GM18873 (cell line): ENCODE results near the gene POLE.

ENCODE experiments used
- ATAC-seq: cut with Tn5 transposase; IDR thresholded peaks from one replicate; pipeline ENCODE4 v1.9.1; 2021; ENCODE audit warnings: mild to moderate bottlenecking, moderate library complexity, moderate number of reproducible peaks; ENCODE audit not compliant: unreplicated experiment, low FRiP score

Gene POLE

DNA sequence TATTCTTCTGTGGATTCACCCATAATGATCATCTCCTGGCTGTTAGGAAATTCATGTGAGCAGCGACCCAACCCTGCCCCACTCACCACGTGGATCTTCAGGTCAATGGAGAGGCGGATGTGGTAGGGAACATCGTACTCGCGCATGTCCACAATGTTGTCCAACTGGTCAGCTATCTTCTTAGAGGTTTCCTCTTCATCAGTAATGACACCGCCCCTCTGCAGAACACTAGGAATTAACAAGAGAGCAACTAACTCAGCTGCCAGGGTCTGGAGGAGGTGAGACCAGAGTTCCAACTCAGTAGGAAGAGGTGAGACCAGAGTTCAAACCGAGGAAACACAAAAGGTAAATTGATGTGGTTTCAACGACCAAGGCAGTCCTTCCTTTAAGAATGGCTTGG lies 9.7 kb downstream of the POLE start:
- no peak for ATAC-seq

- no peak for ATAC-seq
These were observed 11.2 kb downstream of the POLE start for GRCh38 chr12:132675757-132676432.

- no peak for ATAC-seq
These were observed 12.6 kb downstream of the POLE start for GRCh38 chr12:132674561-132674960.

DNA sequence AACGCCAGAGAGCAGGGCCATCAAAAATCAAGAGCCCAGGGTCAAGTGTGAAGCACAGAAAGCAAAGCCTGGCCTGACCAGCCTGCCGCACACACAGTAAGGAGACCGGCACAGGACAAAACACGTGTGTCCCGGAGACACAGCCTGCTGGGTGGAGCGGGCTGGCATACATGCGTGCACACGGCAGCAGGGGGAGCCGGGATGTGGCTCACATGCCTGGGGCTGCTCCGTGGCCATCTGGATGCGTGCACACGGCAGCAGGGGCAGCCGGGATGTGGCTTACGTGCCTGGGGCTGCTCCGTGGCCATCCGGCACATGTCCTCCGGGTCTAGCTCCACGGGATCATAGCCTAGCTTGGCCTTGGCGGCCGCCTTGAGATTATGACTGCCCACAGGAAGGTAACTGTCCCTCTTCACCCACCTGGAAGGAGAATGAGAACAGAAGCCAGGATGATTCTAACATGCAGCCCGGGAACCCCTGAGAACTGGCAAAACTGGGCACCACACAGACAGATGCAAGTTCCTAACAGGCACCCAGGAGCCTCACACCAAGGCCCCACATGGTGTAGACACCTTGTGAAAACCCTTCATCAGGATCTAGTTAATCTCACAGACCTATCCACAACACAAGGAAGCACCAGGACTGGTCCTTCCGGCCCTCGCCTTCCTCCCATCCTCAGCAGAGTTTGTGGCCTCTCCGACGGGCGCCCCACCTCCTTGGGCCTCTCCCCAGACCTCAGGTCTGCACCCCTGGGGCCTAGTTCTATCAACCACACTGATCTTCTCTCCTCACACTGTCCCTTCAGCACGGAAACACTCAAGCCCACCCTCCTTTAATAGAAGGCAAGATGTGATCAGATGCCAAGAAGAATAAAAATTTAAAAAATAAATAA lies 13.6 kb downstream of the POLE start:
- no peak for ATAC-seq

DNA sequence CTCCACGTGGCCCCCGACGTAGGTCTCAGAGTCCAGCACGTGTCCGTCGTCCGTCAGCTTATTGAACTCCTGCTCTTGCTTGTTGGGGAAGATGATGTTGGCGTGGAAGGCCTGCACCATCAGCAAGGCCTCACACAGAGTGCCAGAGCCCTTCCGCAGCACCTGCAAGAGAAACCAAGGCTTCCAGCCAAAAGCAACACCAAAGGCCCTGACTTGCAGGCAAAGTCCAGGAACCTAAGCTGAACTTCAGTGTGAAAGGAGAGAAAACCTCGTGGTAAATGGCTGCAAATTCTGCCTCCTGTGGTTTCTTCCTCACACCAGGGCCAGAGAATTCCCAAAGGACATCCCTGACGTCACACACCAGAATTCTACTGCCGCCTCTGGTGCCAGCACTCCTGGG lies 14.5 kb downstream of the POLE start:
- no peak for ATAC-seq

DNA sequence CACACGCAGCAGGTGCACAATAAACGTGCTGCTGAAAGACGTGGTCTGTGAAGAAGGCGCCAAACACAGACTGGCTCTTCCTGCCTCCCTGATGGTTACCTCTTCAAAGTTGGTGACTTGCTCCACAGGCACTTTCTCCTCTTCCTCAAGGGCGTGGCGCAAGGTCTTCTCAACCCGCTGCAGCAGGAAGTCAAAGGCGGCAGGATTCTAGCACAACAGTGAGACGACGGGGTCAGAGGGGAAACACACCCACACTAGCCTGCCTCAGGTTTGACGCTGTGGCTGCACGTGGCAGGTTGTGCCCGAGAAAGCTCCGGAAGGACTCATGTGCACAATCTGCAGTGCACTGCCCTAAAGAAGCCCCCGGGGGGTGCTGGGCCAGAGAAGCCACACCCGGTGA lies 15.0 kb downstream of the POLE start:
- no peak for ATAC-seq

DNA sequence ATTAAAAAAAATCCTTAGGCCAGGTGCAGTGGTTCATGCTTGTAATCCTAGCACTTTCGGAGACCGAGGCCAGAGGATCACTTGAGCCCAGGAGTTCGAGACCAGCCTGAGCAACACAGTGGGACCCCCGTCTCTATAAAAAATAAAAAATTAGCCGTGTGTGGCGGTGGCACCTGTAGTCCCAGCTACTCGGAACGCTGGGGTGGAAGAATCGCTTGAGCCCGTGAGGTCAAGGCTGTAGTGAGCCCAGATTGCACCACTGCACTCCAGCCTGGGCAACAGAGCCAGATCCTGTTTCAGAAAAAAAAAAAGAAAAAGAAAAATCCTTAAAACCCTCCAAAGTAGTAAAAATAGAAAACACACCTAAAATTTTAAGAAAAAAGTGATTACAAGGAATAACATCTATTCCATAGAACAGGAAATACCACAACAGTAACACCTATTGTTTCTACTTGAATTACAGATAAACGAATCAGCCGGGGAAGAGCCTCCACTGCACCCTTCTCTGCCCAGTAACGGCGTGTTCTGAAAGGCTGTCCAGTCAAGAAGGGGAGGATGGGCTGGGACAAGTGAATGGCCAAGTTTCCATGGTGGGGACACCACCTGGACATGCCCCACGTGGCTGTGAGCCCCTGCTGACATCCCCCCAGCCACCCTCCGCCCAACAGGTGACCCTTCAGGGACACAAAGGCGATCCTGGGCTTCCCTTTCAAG lies 17.8 kb downstream of the POLE start:
- no peak for ATAC-seq

GRCh38 chr12:132668191-132669088 lies 18.7 kb downstream of the POLE start:
- ATAC-seq = no peak

DNA sequence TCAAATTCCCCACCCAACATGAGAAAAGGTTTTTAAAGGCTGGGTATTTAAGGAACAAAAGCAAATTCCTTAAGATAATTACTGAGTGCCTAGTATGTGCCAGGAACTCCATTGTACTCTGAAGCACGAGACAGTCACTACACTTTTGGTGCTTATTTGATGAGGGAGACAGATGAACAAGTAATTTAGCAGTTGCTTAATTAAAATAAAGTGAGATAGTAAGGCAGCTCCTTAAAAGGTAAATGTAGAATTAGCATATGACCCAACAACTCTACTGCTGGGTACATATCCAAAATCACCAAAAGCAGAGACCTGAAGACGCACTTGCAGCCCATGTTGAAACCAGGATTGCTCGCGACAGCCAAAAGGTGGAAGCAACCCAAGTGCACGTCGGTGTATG lies 21.3 kb downstream of the POLE start:
- ATAC-seq = no peak

DNA sequence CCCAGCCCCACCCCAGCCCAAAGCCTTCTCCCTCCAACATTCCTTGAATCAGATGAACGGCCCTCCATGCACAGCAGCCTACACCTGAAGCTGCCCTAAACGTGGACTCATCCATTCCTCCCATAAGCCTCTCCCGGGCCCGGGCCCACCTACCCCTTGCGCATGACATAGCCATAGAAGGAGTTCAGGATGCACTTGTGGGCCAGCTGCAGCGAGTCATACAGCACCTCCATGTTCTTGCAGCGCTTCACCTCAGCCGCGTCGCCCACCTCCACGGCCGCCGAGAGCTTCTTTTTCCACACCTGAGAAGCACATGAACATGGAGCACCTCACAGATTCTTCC lies 22.0 kb downstream of the POLE start:
- ATAC-seq = no peak

DNA sequence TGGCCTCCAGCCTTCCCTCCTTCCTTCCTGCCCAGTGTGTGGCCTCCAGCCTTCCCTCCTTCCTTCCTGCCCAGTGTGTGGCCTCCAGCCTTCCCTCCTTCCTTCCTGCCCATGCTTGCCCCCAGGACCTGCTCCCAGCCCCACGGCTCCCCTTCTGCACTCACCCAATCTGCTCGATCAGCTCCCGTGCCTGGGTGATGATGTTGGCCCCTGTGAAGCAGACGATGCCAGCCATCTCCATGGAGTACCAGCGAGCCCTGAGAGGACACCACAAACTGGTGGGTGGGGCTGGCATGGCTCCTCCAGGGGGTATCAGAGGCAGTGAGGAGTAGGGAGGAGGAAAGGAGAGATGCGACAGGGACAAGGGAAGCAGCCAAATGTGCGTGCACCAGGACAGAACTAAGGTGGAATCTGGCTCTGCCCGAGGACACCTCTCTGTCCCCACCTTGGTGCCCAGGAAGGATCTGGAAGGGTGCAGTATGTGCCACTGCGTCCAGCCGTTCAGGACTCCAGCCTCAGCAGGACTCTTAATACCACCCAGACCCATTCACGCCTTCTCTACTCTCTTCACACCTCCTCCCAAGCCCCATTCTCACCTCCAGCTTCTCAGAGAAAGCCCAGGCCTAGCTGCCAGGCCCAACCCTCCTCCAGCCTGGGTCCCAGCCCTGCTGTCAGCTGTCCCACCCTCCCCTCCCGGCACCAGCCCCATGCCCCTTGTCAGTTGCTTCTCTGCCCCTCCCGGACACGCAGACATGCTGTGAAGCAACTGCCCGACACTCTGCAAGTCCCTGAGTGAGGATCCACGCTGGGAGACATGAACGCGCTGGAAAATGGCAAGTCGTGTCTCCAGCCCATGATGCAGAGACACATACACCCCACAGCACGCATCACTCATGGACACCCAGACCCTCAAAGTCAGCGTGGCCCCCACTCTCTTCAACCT lies 22.7 kb downstream of the POLE start:
- ATAC-seq = no peak

DNA sequence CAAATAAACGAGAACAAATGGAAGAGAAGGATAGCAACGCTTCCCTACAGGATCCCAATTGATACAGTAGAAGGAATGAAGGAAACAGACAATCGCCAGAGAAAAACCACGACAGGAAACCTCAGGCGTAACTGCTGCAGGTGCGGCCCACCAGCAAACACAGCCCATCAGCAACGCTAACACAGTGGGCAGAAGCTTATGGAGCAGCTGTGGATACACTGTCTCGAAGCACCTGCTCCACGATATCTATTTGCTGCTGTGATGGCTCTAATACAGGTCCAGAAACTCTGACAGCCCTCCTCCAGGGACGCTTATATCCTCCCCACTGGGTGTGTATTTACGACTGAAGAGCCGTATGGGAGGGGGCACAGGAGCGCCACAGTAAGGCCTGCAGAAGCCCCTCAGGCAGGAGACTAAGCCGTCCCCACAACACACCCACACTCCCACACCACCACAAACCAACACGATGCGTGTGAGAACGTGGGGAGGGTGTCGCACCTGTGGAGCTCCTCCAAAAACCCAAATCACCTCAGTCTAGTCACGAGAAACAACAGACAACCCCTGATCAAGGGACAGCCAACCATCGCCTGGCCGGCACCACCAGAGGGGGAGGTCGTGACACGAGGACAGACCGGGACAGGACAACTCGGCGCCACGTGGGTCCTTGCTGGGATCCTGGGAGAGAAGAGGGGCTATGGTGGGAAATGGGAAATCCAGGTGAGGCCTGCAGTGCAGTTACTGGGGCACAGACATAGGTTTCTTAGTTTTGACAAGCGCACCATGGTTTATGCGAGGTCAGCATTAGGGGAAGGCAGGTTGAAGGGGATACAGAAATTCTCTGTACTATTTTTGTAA lies 24.0 kb downstream of the POLE start:
- no peak for ATAC-seq

- ATAC-seq = no peak
These were observed 25.2 kb downstream of the POLE start for GRCh38 chr12:132661972-132662371.

GRCh38 chr12:132660996-132661395 lies 26.1 kb downstream of the POLE start:
- ATAC-seq = no peak

DNA sequence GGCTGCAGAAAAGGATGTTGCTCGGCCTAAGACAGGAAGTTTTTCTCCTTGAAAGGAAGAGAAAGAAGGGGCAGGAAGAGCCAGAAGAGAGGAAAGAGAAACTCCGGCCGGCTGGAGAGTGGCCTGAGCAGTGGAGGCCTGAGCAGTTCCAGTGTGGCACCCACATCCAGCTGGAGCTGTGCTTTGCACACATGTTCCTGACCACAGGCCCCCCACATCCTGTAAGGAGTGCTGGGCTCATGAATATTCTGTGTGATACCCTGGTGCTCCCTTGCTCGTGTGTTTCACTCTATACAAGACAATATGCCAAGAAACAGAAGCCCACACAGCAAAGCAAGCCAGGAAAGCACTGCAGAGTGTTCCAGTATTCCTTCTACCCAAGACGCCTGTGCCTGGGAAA lies 27.1 kb downstream of the POLE start:
- ATAC-seq = no peak

- no peak for ATAC-seq
These were observed 28.0 kb downstream of the POLE start for GRCh38 chr12:132659146-132659545.

DNA sequence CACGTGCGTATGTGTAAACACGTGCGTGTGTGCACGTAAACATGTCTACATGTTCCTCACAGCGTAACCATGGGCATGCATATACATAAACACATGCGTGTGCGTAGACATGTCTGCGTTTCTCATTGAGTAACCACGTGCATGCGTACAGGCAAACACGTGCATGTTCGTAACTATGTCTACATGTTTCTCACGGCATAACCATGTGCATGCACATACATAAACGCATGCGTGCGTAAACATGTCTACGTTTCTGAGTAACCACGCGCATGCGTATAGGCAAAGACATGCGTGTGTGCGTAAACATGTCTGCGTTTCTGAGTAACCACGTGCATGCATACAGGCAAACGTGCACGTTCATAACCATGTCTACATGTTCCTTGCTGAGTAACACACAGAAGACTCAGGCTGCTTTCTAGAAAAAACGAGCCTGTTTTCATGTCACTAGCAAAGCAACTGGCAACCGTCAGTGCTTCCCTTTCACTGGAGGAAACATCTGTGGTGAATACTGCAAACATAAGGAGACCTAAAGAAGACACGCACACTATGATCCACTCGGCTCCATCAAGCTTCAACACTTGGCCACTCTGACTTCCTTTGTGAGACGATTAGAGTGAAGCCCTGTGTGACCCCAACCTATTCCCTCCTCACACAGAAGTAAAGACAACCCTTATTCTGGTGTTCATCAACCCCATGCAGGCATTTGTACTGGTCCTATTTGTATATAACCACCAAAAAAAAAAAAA lies 28.8 kb downstream of the POLE start:
- ATAC-seq = no peak
